Medulla oblongata (tissue), 1 donor: ENCODE results near the gene SART3.

ENCODE experiments used
- DNase-seq: peaks from one replicate; pipeline ENCODE4 v3.0.0-alpha.2; 2015; ENCODE audit errors: extremely low spot score

SART3 gene

DNA sequence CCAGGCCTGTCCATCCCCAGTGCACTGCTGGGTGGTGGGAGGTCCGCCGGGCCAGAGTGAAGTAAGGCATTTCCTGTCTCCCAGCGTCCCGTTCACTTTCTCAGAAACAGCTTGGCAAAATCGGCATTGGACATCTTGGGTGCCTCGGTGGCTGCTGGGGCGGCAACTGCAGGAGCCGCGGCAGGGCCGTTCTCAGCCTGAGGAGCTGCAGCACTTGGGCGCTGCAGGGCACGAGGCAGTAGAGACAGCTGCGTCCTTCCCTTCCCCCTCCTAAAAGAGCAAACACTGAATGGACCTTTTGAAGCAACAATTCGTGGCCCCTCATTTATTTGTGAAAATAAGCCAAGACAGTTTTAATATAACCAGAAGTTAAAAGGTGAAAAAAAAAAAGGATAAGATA is 37.6 kb downstream of the SART3 start:
- peak; percentile 41 for DNase-seq

- DNase-seq = no peak
Observed at GRCh38 chr12:108519558-108519957, 41.4 kb downstream of the SART3 start.

DNA sequence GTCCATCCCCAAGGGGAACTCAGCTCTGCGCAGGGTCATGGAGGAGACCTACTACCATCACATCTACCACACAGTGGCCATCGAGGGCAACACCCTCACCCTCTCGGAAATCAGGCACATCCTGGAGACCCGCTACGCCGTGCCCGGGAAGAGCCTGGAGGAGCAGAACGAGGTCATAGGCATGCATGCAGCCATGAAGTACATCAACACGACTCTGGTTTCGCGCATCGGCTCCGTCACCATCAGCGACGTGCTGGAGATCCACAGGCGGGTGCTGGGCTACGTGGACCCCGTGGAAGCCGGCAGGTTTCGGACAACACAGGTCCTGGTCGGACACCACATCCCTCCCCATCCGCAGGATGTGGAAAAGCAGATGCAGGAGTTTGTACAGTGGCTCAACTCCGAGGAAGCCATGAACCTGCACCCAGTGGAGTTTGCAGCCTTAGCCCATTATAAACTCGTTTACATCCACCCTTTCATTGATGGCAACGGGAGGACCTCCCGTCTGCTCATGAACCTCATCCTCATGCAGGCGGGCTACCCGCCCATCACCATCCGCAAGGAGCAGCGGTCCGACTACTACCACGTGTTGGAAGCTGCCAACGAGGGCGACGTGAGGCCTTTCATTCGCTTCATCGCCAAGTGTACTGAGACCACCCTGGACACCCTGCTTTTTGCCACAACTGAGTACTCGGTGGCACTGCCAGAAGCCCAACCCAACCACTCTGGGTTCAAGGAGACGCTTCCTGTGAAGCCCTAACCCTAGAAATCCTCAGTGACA is 42.1 kb downstream of the SART3 start:
- DNase-seq = no peak

DNA sequence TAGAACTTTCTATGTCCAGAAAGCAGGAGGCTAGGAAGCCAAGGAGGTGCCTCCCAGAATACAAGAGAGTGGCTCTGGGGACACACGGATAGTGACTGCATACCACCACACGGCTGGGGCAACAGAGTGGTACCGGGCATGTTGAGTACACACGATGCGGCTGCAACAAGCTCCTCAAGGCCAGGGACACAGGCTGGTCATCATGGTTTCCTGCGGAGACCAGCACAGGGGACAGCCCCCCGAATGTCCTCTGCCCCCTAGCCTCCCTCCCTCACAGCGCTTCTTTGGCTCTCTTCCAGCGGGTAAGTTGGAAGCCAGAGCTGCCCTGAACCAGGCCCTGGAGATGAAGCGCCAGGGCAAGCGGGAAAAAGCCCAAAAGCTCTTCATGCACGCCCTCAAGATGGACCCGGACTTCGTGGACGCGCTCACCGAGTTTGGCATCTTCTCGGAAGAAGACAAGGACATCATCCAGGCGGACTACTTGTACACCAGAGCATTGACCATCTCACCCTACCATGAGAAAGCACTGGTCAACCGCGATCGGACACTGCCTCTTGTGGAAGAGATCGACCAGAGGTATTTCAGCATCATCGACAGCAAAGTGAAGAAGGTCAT is 42.8 kb downstream of the SART3 start:
- no peak for DNase-seq

GRCh38 chr12:108517288-108518100 is 43.5 kb downstream of the SART3 start:
- DNase-seq = no peak

DNA sequence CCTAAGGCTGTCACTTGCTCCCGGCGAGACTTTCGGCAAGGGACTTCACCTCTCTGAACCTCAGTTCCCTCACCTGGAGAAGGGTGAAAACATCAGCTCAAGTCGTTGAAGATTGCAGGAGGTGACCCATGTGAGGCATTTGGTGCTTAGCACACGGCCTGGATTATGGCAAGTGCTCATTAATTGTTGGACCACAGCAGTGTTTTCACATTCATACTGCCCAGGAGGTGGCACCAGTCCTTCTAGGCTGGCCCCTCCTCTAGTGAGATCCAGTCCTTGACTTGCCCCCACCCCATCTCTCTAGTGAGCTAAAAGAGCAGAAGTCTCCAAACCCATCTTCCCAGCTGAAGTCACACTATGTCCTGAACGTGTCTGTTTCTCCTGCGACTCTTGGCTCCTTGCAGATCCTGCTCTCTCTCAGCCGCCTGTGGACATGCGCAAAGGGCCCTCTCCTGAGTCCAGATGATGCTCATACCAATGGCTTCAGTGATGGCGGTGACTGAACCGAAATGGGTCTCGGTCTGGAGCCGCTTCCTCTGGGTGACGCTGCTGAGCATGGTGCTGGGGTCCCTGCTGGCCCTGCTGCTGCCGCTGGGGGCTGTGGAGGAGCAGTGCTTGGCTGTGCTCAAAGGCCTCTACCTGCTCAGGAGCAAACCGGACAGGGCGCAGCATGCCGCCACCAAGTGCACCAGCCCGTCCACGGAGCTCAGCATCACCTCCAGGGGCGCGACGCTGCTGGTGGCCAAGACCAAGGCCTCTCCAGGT is 44.3 kb downstream of the SART3 start:
- no peak for DNase-seq

- no peak for DNase-seq
Observed at GRCh38 chr12:108515916-108516315, 45.1 kb downstream of the SART3 start.

- DNase-seq = peak; percentile 100
Observed at GRCh38 chr12:108514973-108515814, 45.8 kb downstream of the SART3 start, which contains the start of gene FICD. Gene FICD (plus strand): TSS chr12:108515277. CDS start chr12:108516973, 1,696 bp downstream.

- DNase-seq = no peak
Observed at GRCh38 chr12:108514468-108514972, 46.5 kb downstream of the SART3 start.

GRCh38 chr12:108511633-108512540 is 49.1 kb downstream of the SART3 start:
- peak; percentile 88 for DNase-seq

DNA sequence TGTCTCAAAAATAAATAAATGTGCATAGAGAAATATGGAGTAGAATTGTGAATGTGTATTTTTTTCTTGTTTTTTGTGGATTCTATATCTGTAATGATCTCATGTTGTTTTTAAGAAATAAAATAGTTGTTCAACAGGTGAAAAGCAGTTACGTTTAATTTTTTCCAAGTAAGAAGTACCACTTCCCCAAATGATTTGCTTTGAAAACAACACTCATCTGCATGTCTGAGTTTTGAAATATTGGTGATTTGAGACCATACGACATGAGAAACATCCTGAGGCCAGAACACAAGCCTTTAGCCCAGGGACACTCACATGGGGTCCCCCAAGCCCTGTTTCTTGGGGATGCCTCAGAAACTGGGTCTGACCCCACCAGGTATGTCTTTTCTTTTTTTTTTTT is 50.1 kb downstream of the SART3 start:
- DNase-seq = no peak

DNA sequence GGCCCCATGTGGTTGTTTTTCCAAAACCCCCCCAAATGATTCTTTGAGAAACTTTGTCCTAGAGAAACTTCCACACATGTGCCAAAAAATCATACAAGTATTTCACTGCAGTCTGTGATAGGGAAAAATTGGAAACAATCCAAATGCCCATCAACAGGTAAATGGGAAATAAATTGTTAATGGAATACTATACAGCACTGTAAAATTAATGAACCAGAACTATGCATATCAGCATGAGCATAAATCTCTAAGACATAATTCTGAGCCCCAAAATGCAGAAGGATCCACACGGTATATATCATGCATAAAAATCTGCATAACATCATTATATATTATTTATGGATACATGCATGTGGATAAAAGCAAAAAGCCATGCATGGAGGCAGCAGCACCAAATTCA is 51.2 kb downstream of the SART3 start:
- DNase-seq = no peak

GRCh38 chr12:108507971-108508642 is 52.9 kb downstream of the SART3 start:
- no peak for DNase-seq

DNA sequence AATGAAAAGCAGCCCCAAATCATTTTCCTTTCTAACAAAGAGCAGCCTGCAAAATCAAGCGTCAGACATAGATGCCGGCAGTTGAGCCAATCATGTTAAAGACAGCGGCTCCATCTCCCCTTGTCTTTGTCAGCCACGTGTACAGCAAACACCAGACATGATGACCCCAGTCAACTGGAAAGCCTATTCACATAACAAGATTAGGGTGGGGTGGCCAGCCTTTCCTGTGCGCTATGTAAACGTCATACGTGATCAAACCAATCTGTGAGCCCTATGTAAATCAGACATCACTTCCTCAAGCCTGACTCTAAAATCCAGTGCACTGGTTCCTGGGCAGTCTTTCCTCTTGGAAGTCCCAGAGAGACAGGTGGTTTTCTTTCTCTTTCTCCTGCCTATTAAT is 55.8 kb downstream of the SART3 start:
- no peak for DNase-seq

- DNase-seq = no peak
Observed at GRCh38 chr12:108502922-108503321, 58.1 kb downstream of the SART3 start.

DNA sequence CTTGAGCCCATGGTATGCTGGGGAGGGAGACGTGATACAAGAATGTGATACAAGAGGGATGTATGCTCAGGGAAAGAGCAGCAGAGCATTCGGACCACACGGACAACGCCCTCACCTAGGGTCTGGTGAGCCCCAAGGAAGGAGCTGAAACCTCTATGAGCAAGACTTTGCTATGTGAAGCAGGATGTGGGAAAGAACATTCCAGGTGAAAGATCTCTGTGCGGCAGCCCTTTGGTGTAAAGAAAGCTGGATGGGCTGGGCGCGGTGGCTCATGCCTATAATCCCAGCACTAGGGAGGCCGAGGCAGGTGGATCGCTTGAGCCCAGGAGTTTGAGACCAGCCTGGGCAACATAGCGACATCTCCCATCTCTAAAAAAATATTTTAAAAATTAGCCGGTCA is 62.8 kb downstream of the SART3 start:
- no peak for DNase-seq

DNA sequence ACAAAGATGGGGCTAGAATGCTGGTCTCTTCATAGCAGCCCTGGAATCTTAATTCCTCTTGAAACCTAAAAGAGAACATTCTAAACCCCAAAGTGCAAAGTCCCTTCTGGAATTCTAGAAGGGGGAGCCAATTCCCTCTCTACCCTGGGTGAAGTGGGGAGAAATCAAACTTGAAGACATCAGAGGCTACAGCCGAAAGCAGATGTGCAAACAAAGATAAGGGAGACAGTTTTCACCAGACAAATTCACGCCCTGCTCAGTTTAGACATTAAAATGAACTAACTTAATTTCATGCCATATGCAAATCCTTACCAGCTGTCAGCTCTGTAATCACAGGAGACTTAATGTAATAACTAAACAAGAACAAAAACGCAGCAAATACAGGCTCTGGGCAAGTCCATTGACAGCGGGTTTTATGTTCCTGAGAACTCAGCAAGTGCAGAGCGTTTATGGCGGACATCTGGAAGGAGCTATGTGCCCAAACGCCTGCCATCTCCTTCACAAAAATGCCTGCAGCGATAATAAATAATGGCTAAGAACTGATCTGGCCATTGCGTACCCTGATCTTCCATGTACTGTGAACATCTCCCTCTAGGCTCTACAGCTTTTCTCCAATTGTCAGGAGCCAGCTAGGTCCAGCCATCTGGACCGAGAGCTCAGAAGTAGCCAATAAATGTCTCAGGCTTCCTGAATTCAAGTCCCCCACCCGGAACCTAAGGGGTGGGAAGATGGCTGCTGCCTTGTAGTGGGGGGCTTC is 65.0 kb downstream of the SART3 start:
- no peak for DNase-seq

- no peak for DNase-seq
Observed at GRCh38 chr12:108495054-108495453, 65.9 kb downstream of the SART3 start.
